HS-5 (cell line): Measurements from ENCODE around the gene LRP4.
A peak's percentile ranks its signal among the peaks of the same experiment; 100 is the strongest.

ENCODE experiments used
- DNase-seq: peaks from one replicate; pipeline ENCODE4 v3.0.0-alpha.2; 2012; ENCODE audit warnings: low read depth

The LRP4 gene

DNA sequence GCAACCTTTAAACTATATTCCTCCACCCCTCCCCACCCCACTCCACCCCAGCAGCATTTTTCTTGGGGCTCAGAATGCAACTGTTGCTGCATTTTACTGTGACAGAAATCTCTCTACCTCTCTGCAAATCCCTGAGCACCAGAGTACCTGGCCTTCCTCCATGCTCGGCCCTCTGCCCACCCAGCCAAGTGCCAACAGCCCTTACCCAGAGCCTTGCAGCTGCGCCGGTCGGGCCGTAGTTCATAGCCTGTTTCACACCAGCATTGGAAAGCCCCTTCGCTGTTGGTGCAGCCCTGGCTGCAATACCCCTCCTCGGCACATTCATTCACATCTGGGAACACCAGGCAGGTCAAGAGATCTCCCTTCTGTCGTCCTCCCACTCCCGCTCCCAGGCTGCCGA is 23.4 kb downstream of the LRP4 start:
- no peak for DNase-seq

DNA sequence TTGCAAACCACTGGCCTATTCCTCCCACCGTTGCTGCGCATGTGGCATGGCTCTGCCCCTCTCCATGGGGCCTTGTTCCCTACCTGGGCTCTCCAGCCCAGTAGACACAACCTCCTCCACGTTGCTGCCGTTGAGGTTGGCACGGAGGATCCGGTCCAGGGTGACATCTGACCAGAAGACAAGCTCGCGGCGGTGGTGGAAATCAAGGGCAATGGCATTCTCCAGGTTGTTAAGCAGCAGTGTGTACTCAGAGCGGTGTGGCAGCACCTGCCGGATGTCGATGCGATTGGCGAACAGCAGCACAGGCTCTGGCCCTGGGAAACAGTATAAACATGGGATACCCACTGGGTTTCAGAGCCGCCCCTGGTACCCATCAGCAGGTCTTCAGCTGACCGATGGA is 23.8 kb downstream of the LRP4 start:
- no peak for DNase-seq

- no peak for DNase-seq
These were observed 25.5 kb downstream of the LRP4 start for GRCh38 chr11:46892838-46893237.

GRCh38 chr11:46892109-46892508 is 26.2 kb downstream of the LRP4 start:
- no peak for DNase-seq

DNA sequence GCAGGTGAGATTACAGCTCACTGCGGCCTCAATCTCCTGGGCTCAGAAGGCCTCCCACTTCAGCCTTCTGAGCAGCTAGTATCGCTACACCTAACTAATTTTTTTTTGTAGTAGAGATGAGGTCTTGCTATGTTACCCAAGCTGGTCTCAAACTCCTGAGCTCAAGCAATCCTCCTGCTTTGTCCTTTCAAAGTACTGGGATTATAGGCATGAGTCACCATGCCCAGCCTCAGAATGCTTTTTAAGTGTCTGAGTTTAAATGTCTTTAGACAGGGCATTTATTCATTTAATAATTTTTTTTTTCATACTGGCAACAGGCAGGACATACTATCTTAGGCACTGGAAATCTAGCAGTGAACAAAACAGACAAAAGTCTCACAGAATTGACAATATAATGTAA is 27.7 kb downstream of the LRP4 start:
- DNase-seq: no peak

GRCh38 chr11:46889689-46890475 is 28.5 kb downstream of the LRP4 start:
- peak; percentile 41 for DNase-seq

- DNase-seq: no peak
These were observed 29.1 kb downstream of the LRP4 start for GRCh38 chr11:46889251-46889650.

DNA sequence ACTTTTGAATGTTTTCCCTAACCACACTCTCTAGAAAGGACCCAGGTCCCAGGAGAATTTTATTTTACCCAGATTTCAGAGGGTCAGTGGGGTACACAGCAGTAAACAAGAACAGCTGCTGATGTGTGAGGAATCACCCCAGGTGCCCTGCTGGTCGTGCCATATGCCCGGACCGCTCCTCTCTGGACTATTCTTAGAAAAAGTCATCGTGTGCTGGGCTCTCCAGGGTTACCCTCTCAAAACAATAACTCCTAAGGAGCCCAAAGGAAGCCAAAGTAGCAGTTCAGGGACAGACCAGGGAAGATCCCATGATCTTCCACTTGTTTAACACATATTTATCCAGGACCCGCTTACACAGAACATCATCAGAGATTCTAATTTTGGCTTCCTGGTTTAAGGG is 29.7 kb downstream of the LRP4 start:
- DNase-seq: no peak

- DNase-seq: no peak
These were observed 32.1 kb downstream of the LRP4 start for GRCh38 chr11:46886211-46886610.

GRCh38 chr11:46879056-46879585 is 39.2 kb downstream of the LRP4 start:
- DNase-seq: no peak

- DNase-seq: no peak
These were observed 40.8 kb downstream of the LRP4 start for GRCh38 chr11:46877580-46877979.

DNA sequence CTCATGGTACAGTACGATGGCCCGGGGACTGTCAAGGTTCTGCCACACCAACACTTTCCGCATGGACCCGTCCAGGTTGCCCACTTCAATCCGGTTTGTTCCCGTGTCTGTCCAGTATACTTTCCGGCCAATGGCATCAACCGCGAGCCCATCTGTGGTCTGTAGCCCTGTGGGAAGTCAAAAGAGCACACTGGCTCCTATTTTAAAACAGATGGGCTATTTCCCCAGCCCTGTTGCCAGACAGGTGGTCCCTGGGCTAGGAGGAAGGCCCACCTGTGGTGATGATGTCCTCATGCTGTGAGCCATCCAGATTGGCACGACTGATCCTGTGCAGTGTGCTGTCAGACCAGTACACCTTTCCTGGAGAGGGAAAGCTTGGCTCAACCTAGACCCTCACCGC is 41.9 kb downstream of the LRP4 start:
- DNase-seq: no peak

- no peak for DNase-seq
These were observed 43.8 kb downstream of the LRP4 start for GRCh38 chr11:46874586-46874985.

DNA sequence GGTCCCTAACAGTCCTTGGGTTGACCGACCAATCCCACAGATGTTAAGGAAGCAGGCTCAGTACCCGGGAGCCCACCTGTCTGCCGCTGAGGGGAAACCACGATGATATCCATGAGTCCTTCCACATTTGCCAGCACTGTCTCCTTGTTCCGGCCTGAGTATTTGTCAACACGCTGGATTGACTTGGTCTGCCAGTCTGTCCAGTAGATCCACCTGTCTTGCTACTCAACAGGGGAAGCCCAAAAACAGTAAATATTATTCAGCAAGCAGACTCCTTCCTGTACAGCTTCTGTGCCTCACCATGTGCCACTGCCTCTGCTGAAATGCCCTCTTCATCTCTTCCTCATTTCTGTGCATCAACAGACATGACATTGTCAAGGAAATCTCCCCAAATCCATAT is 49.4 kb downstream of the LRP4 start:
- no peak for DNase-seq

DNA sequence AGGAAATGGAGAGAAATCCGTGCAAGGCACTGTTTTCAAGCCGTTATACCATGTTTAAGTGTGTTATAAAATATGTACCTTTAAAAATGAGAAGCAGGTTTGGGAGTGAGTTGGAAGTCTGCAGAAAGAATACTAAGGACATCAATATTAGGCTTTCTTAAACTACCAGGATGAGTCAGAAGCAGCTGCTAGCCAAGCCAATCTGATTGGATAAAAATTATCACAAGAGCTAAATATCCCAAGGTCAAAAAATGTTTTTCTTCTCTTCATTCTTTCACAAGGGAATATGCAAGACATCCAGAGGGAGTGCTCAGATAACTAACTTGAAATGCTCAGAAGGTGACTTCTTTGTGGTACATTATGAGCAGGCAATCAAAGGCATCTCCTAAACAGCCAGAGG is 53.0 kb downstream of the LRP4 start:
- DNase-seq: no peak

- no peak for DNase-seq
These were observed 58.1 kb downstream of the LRP4 start for GRCh38 chr11:46860218-46860617.

GRCh38 chr11:46858920-46859546 is 59.3 kb downstream of the LRP4 start:
- DNase-seq: no peak

DNA sequence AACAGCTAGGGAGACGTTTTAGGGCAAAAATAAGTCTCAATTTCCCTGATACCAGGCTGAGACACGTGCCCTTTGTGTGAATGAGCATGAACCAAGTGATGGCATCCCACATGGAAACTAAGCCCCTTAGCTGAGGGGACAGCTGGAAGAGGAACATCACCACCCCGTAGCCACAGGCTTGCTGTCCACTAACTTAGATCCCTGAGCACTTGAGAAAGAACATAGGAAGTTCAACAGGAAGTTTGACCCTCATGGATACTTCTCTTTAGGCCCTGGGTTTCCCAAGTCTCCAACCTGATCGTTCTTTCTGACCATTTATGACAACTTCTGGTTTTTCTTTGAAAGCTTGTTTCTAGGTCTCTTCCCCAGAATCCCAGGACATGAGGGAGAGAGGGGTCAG is 60.7 kb downstream of the LRP4 start:
- DNase-seq: no peak

DNA sequence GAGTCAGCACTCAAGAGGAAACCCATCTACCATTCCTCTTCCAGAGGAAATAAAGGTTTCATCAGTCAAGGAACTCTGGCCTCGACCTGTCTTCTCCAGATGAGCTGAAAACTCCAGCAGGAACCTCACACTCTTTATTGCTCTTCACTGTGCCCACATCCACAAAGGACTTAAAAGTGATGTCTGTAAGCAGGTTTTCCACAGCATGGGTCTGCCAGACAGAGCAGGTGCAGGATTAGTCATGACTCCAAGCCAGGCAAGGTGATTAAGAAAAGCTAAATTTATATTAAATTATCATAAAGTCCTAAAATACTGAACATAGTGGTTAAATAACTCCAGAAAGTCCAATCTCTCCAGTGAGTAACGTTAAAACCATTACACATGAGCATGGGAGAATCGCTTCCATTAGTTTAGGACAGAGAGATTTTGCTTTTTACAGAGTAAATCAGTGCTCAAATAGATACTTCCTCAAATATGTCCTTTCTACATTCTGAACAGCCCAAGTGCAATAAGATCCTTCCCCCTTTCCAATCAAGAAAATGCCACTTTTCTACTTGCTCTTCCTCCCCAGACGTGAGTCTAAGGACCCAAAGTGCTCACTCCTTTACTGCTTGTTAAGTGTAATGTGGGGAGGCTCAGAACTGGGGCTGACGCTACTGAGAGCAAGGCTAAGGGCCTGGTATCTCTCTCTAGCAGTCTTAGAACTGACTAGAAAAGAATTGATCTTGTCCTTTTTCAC is 61.6 kb downstream of the LRP4 start:
- DNase-seq: no peak

- no peak for DNase-seq
These were observed 62.5 kb downstream of the LRP4 start for GRCh38 chr11:46855863-46856262.

DNA sequence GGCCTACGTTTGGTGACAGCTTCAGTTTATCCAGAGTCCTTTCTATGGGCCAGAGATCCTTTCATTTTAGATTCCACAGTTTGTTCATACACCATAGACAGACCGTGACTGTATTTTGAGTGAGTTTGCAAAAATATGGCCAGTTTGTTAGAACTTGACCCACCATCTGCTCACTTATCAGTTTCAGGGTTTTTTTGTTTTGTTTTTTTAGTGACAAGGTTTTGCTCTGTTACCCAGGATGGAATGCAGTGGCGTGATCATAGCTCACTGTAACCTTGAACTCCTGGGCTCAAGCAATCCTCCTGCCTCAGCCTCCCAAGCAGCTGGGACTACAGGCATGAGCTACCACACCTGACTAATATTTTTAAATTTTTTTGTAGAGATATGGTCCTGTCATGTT is 63.2 kb downstream of the LRP4 start:
- no peak for DNase-seq

- DNase-seq: no peak
These were observed 67.4 kb downstream of the LRP4 start for GRCh38 chr11:46850829-46851380.

- DNase-seq: no peak
These were observed 68.7 kb downstream of the LRP4 start for GRCh38 chr11:46849631-46850030.
